Measurements from ENCODE around the gene B3GAT1.

GRCh38 chr11:134402910-134403309 lies 9.1 kb downstream of the B3GAT1 start:
- no peak for TF ChIP-seq CTCF (IDR thresholded peaks at IDR 0.05)
- no peak for TF ChIP-seq POLR2AphosphoS5 (IDR thresholded peaks at IDR 0.05; ENCODE audit: low read depth, low read length)
- no peak for TF ChIP-seq REST (IDR thresholded peaks at IDR 0.05; ENCODE audit: insufficient read depth in 1 of 2, low read depth in 2 of 2, low read length in 1 of 2)
- no peak for TF ChIP-seq SIN3A (IDR thresholded peaks at IDR 0.05; ENCODE audit: borderline replicate concordance, insufficient read depth, low read depth, low read length)
